Measurements from ENCODE around the gene BEST1.

The BEST1 gene

DNA sequence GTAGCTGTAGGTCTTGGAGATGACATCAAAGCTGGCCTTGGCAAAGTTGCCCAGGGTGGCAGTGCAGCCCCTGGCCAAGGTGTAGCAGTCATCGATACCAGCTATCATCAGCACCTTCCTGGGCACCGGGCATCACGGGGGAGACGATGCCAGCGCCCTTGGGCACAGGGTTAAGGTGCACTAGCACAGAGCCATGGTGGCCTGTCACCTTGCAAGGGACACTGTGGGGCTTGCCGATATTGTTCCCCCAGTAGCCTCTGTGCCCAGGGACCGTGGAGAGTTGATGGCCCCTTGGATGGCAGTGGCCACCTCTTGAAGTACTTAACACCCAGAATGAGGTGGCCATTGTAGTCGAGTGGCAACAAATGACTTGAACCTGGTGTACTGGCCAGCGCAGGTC lies 61.7 kb downstream of the BEST1 start:
- no peak for DNase-seq (ENCODE audit: extremely low read depth, insufficient read length)
- TF ChIP-seq, protein P1, sequence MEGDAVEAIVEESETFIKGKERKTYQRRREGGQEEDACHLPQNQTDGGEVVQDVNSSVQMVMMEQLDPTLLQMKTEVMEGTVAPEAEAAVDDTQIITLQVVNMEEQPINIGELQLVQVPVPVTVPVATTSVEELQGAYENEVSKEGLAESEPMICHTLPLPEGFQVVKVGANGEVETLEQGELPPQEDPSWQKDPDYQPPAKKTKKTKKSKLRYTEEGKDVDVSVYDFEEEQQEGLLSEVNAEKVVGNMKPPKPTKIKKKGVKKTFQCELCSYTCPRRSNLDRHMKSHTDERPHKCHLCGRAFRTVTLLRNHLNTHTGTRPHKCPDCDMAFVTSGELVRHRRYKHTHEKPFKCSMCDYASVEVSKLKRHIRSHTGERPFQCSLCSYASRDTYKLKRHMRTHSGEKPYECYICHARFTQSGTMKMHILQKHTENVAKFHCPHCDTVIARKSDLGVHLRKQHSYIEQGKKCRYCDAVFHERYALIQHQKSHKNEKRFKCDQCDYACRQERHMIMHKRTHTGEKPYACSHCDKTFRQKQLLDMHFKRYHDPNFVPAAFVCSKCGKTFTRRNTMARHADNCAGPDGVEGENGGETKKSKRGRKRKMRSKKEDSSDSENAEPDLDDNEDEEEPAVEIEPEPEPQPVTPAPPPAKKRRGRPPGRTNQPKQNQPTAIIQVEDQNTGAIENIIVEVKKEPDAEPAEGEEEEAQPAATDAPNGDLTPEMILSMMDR (IDR thresholded peaks at IDR 0.05; ENCODE audit: insufficient read depth, low read length, poor library complexity, severe bottlenecking): no peak
- Histone ChIP-seq H3K27me3 (replicated peaks; ENCODE audit: control insufficient read depth, insufficient read depth, low read length) (no peaks in the 10 kb centered on the region), H3K4me3 (replicated peaks; ENCODE audit: low read depth, low read length) (no peak overlapping the region), H3K36me3 (ENCODE audit: control insufficient read depth, insufficient read depth, low read length) (no peaks in the 10 kb centered on the region)

- no peak for DNase-seq (ENCODE audit: extremely low read depth, insufficient read length)
- TF ChIP-seq, protein P1 (IDR thresholded peaks at IDR 0.05; ENCODE audit: insufficient read depth, low read length, poor library complexity, severe bottlenecking): no peak
- H3K4me3 ChIP-seq (replicated peaks; ENCODE audit: low read depth, low read length): no peak overlapping the region
- no peaks in the 10 kb centered on the region for H3K36me3 ChIP-seq (ENCODE audit: control insufficient read depth, insufficient read depth, low read length)
- H3K27me3 ChIP-seq (replicated peaks; ENCODE audit: control insufficient read depth, insufficient read depth, low read length): no peaks in the 10 kb centered on the region
These were observed 62.3 kb downstream of the BEST1 start for GRCh38 chr11:62012451-62012831.

DNA sequence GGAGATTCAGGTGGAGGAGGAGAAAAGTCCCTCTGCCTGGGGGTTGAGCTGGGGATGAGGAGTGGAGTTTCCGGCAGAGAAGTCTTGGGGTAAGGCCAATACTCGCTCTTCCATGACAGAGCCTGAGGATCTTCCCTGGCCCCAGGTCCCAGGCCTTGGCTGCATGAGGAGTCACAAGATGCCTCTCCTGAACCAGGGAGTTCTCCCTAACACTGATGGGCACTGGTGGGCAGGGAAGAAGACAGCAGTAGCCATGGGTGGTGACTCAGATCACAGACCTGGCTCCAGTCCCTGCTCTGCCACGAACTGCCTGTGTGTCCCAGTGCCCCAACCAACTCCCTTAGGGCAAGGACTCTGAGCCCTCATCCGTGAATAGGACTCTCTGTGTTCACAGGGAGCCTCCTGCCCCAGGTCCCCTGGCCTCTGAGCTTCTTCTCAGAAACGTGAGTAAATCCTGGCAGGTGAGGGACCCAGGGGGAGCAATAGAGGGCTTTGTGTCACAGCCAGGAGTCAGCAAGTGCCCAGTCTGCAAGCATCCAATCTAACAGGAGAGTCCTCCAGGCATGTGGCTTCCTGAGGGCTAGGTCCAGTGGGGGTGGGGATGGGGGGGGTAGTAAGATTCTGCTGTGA lies 62.8 kb downstream of the BEST1 start:
- no peak overlapping the region for H3K4me3 ChIP-seq (replicated peaks; ENCODE audit: low read depth, low read length)
- no peaks in the 10 kb centered on the region for H3K27me3 ChIP-seq (replicated peaks; ENCODE audit: control insufficient read depth, insufficient read depth, low read length)
- H3K36me3 ChIP-seq (ENCODE audit: control insufficient read depth, insufficient read depth, low read length): no peaks in the 10 kb centered on the region
- TF ChIP-seq, protein P1 (IDR thresholded peaks at IDR 0.05; ENCODE audit: insufficient read depth, low read length, poor library complexity, severe bottlenecking): no peak
- DNase-seq (ENCODE audit: extremely low read depth, insufficient read length): no peak

Measured in GM06990 (cell line).